Stimulated activated CD8-positive, alpha-beta memory T cell treated with anti-CD3 and anti-CD28 coated beads, Interleukin-15, amount 100 ng/mL, for 1 hour (primary cell): ENCODE data around the gene RMRP.
"Not testable (repeated sequence)": the region's sequence is repeated elsewhere in the genome, so short reads cannot be mapped to it uniquely, and the experiment has no call there.

Experiments used
- DNase-seq: peaks from one replicate; pipeline ENCODE4 v3.0.0-alpha.2; 2020; ENCODE audit warnings: low read depth

RMRP gene

GRCh38 chr9:35641478-35641877, 16.3 kb downstream of the RMRP start:
- DNase-seq: not testable (repeated sequence)

- not testable (repeated sequence) for DNase-seq
These were observed 17.4 kb downstream of the RMRP start for GRCh38 chr9:35640431-35640830.

- no peak for DNase-seq
These were observed 18.2 kb downstream of the RMRP start for GRCh38 chr9:35639631-35640030.

DNA sequence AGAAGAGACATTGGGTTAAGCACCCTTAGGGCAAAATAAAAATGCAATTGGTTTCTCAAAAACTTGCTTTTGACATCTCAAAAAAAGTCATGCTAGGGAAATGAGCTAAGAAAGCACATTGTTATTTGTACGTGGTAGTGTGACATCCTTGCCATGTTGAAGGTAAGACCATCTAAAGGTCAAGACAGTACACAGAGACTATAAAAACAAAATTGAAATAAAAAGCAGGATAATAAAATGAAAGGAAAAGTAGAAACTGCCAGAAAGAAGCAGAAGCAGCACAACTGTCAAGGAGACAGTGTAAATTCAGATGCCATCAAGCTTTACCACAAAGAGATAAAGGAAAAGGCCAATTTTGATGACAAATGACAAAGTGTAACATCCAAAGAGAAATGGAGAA, 18.6 kb downstream of the RMRP start:
- DNase-seq: not testable (repeated sequence)

- not testable (repeated sequence) for DNase-seq
These were observed 19.1 kb downstream of the RMRP start for GRCh38 chr9:35638751-35639150.

- DNase-seq: not testable (repeated sequence)
These were observed 20.3 kb downstream of the RMRP start for GRCh38 chr9:35637427-35637955.

GRCh38 chr9:35636877-35637246, 21.0 kb downstream of the RMRP start:
- not testable (repeated sequence) for DNase-seq

DNA sequence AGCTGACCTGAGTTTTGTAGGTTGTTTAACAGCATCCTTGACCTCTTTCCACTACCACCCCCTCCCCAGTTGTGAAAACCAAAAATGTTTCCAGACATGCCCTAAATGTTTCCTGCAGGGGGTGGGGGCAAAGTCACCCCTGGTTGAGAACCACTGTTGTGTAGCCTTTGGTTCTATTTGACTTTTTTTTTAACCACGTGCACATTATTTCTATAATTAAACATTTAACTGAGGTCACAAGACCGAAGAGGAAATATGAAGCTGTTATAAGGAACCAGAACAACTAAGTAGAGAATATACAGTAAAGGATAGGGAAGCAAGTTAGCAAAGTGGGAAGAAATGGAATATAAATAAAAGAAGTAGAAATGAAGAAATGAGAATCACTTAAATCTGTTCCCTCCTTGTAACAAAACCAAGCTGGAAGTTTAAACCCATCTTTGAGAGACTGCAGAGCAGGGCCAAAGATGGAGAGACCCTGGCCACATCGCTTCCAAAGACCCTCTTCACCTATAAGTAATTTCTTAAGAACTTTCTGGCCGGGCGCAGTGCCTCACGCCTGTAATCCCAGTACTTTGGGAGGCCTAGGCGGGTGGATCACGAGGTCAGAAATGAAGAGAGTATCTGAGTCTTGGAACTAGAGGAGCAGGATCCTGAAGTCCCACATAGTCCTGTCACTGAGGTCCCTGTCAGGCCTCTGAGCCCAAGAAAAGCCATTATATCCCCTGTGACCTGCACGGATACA, 21.5 kb downstream of the RMRP start:
- DNase-seq: no peak

GRCh38 chr9:35635730-35636129, 22.1 kb downstream of the RMRP start:
- DNase-seq: no peak

- DNase-seq: no peak
These were observed 28.2 kb downstream of the RMRP start for GRCh38 chr9:35629597-35629996.

DNA sequence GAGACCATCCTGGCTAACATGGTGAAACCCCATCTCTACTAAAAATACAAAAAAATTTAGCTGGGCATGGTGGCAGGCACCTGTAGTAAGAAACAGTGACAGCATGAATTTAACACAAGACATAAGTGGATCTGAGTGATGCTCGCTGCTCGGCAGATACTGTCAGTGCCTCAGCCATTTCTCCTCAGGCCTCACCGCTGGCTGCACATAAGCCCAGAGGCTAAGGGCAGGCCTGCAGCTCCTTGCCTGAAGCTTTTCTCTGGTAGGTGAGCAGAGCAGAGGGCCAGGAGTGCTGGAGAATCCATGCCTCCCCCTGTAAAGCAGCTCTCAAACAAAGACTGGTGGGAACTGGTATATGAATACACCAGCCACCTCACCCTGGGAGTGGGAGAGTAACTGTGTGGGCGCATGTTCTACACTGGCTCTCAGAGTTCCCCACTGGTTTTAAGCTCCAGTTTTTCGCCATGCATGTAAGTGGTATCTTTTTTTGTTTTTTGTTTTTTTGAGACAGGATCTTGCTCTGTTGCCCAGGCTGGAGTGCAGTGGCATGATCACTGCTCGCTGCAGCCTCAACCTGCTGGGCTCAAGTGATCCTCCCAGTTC, 29.3 kb downstream of the RMRP start:
- no peak for DNase-seq

- no peak for DNase-seq
These were observed 30.2 kb downstream of the RMRP start for GRCh38 chr9:35627575-35627974.

DNA sequence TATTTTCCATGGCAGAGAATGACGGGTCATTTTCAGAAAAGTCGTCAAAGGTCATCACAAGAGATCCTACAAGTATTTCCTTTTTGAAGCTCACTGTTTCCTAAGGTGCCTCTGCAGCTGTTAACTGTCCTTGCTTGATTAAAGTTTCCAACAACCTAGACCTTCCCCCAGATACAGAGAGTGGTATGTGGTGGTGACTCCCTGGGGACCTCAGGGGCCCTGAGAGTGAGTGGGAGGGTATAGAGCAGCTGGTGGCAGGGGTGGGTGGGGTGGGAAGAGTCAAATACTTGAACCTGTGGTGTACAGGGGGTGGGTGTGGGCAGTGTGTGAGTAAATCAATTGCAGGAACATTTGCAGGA, 38.0 kb downstream of the RMRP start:
- DNase-seq: no peak

- DNase-seq: no peak
These were observed 38.7 kb downstream of the RMRP start for GRCh38 chr9:35618854-35619799.

GRCh38 chr9:35618325-35618727, 39.5 kb downstream of the RMRP start, which contains the start of gene CD72:
TSS of gene CD72 (minus strand) at chr9:35618413. CDS start at chr9:35618303, 110 bp downstream.
- DNase-seq: no peak

DNA sequence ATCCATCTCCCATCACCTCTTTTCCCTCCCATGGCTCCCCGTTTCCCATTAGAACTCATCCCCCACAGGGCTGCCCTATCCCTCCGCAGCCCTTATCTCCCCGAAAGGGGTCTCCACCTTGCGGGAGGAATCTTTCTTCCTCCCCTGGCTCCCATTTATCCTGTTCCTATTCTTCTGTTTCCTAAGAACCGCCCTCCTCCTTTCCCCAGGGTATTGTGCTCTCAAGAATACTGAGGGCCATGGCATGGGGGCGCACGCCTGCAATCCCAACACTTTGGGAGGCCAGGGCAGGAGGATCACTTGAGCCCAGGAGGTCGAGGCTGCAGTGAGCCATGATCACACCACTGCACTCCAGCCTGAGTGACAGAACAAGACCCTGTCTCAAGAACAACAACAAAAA, 40.3 kb downstream of the RMRP start:
- no peak for DNase-seq

- peak; percentile 39 for DNase-seq
These were observed 40.9 kb downstream of the RMRP start for GRCh38 chr9:35616681-35617459.

DNA sequence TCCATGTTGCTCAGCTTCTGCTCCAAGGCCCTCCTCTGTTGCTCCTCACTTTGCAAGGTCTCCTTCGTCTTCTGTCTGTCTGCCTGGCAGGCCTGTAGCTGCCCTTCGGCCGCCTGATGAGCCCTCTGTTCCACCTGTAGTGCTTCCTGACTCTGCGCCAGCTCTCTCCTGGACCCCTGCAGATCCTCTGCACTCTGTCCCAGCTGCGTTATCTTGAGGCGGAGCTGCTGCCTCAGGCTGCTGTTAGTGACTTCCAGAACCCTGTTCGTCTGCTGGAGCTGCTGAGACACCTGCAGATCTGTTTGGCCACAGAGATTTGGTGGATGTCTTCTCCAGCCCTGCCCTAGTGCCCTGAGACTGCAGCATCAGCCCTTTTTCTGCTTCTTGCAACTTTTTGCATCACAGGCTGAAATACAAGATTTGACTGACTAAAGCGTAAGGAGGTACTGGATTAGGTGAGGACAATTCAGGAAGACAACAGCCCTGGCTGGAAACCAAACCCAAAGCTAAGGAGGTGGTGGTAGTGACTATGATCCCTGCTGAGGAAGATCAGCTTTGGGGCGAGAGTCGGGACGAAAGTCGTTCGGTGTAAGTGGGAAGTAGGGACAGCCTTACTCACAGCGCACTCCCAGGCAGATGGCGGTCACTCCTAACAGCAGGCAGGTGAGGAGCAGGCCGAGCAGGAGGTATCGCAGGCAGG, 41.7 kb downstream of the RMRP start:
- no peak for DNase-seq

DNA sequence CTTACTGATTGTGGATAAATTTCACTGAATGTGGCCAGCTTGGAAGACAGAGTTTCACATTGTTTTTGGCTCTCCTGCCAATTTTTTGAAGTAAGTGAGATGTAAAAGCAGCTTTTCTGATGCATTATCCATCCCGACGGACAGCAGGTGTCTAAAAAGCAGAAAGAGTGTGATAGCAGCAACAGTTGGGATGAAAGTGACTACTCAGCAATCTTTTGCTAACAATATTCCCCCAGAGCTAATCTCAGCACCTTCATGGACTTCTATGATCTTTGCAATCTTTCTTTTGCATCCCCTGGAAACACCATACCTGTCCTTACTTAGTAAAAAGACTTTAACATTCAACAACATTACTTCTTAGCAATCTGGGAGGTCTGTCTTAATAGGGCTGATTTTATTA, 45.0 kb downstream of the RMRP start:
- no peak for DNase-seq

- not testable (repeated sequence) for DNase-seq
These were observed 45.8 kb downstream of the RMRP start for GRCh38 chr9:35612066-35612465.

DNA sequence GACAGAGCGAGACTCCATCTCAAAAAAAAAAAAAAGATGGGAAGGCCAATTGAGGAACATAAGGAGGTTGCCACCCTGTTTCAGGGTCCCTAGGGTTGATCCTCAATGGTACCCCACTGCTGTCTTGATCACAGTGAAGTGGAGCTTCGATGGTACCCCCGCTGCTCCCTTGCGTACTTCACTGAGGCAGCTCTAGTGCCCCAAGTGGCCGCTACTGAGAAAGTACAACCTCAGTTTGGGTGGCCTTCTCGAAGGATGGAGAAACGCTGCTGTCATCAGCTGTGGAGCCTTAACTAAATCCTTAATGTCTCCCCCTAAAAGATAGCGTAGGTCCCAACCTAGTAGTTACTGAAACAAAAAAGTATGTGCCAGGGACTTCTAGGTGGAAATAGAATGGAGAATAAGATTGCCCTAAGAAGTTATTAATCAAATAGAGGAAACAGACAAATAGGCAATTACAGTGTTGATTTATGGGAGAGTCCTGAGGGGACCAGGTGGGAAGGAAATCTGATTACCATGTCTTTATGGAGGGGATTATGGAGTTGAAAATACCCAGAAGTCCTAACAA, 46.5 kb downstream of the RMRP start:
- DNase-seq: peak; percentile 27
